MCF 10A (cell line): Measurements from ENCODE around the gene CCDC78. TPM values are rescaled to one million over a fixed set of nuclear protein-coding genes. Genes with fewer than 3 reads are reported as not detected.
"Not testable (repeated sequence)": the region's sequence is repeated elsewhere in the genome, so short reads cannot be mapped to it uniquely, and the experiment has no call there.

Experiments
- BruUV-seq: library from RNA; stranded (reverse); fragments of 400-500 nt; replicated peaks from 2 replicates; lab custom pipeline; 2021; lab: Mats Ljungman, UMichigan
- CTCF ChIA-PET: fragments of 300-600 bp; sonication (Branson Sonifier 250); formaldehyde crosslinking; extraction: SDS; loops from one replicate; lab custom pipeline; 2021; ENCODE audit warnings: antibody characterized with exemption, inconsistent platforms; lab: Yijun Ruan, JAX
- POLR2A ChIA-PET: fragments of 300-600, 350-650 bp; sonication (Branson Sonifier 250); formaldehyde crosslinking; extraction: SDS; loops from one replicate; lab custom pipeline; 2020; ENCODE audit warnings: antibody characterized with exemption, inconsistent platforms; lab: Yijun Ruan, JAX
- DNase-seq: peaks from one replicate; pipeline ENCODE4 v3.0.0-alpha.2; 2018; ENCODE audit not compliant: unreplicated experiment
- H3K27ac Mint-ChIP-seq: one replicate; pipeline ENCODE4 v1.8.0; 2022; ENCODE audit warnings: mild to moderate bottlenecking, low read depth, mixed read lengths; ENCODE audit not compliant: unreplicated experiment
- H3K27me3 Mint-ChIP-seq: one replicate; pipeline ENCODE4 v1.8.0; 2022; ENCODE audit warnings: mixed read lengths; ENCODE audit not compliant: insufficient read depth, unreplicated experiment
- H3K36me3 Mint-ChIP-seq: one replicate; pipeline ENCODE4 v1.8.0; 2022; ENCODE audit warnings: mild to moderate bottlenecking, moderate library complexity, mixed read lengths; ENCODE audit not compliant: insufficient read depth, unreplicated experiment
- H3K4me1 Mint-ChIP-seq: one replicate; pipeline ENCODE4 v1.8.0; 2022; ENCODE audit warnings: mixed read lengths; ENCODE audit not compliant: insufficient read depth, unreplicated experiment
- H3K4me3 Mint-ChIP-seq: one replicate; pipeline ENCODE4 v1.8.0; 2022; ENCODE audit warnings: mild to moderate bottlenecking, moderate library complexity, mixed read lengths; ENCODE audit not compliant: unreplicated experiment
- H3K9me3 Mint-ChIP-seq: one replicate; pipeline ENCODE4 v1.8.0; 2022; ENCODE audit warnings: mixed read lengths; ENCODE audit not compliant: unreplicated experiment
- CTCF ChIP-seq: fragments of 200-600 bp; IDR thresholded peaks from one replicate; pipeline ENCODE4 v1.8.0; 2022; ENCODE audit warnings: antibody characterized with exemption, mild to moderate bottlenecking; ENCODE audit not compliant: unreplicated experiment
- intact Hi-C: fragments of 100-400 bp; cut with micrococcal nuclease; formaldehyde crosslinking; loops from 2 replicates; pipeline ENCODE4 v1.14.1; 2022
- total RNA-seq: library from RNA; stranded (reverse); gene quantifications from 2 replicates; pipeline ENCODE4 v1.2.3, GENCODE V29; 2022

Gene CCDC78
- total RNA-seq, 1 experiment from 2014 or later = 6.0 TPM

GRCh38 chr16:747978-748746 lies 21.9 kb upstream of the CCDC78 start:
- ChIA-PET POLR2A (interaction anchor here (0.7 to 2.9 kb wide), 8 partner anchors 7 to 42 kb away, joined by 3 to 26 read pairs (median 4); partner anchors contain the start of genes ANTKMT, CIAO3 and MSLN), CTCF (interaction anchor here (0.6 to 3.7 kb wide), 5 partner anchors 28 to 338 kb away, joined by 3 to 19 read pairs (median 4); partner anchors contain the start of gene ANTKMT)
- H3K9me3 Mint-ChIP-seq = no peaks in the 10 kb centered on the region
- H3K27ac Mint-ChIP-seq = no peak overlapping the region
- no TSS peak for BruUV-seq
- no peak overlapping the region for H3K4me3 Mint-ChIP-seq
- intact Hi-C loops = no loop called here
- no peak for DNase-seq
- TF ChIP-seq CTCF = no peak
- no peaks in the 10 kb centered on the region for H3K36me3 Mint-ChIP-seq
- no peaks in the 10 kb centered on the region for H3K4me1 Mint-ChIP-seq
- H3K27me3 Mint-ChIP-seq = no peaks in the 10 kb centered on the region

DNA sequence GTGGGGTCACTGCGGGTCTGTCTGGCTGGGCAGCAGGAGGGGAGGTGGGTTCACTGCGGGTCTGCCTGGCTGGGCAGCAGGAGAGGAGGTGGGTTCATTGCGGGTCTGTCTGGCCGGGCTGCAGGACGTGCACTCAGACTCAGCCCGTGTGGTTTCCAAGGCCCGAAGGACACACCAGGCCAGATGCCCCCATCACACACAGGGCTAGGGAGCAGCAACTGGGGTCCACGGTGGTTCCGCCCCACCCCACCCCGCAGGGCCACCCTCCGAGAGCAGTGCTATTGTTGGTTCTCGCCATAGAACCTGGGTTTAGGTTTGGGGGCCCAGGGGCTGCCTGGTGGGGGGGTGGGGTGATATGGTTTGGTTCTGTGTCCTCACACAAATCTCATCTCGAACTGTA lies 20.4 kb upstream of the CCDC78 start:
- H3K27me3 Mint-ChIP-seq = no peaks in the 10 kb centered on the region
- no peak for DNase-seq
- intact Hi-C loops = no loop called here
- POLR2A ChIA-PET = no interaction called here
- H3K4me3 Mint-ChIP-seq = no peak overlapping the region
- no peak overlapping the region for H3K27ac Mint-ChIP-seq
- TF ChIP-seq CTCF = no peak
- H3K36me3 Mint-ChIP-seq = no peaks in the 10 kb centered on the region
- no TSS peak for BruUV-seq
- CTCF ChIA-PET = interaction anchor here (0.7 to 3.7 kb wide), 3 partner anchors 8 to 308 kb away, joined by 3 to 19 read pairs (median 6); no protein-coding TSS in a partner anchor
- H3K4me1 Mint-ChIP-seq = no peaks in the 10 kb centered on the region
- no peaks in the 10 kb centered on the region for H3K9me3 Mint-ChIP-seq

- no peaks in the 10 kb centered on the region for H3K9me3 Mint-ChIP-seq
- CTCF ChIA-PET = interaction anchor here (0.6 to 4.0 kb wide), 6 partner anchors 11 to 42 kb away, joined by 3 to 32 read pairs (median 5); partner anchors contain the start of genes CHTF18, HAGHL, MSLN and RPUSD1
- no peaks in the 10 kb centered on the region for H3K4me1 Mint-ChIP-seq
- H3K4me3 Mint-ChIP-seq = no peak overlapping the region
- no peaks in the 10 kb centered on the region for H3K36me3 Mint-ChIP-seq
- no peak overlapping the region for H3K27ac Mint-ChIP-seq
- POLR2A ChIA-PET = interaction anchor here (0.9 to 1.5 kb wide), 2 partner anchors 14 to 38 kb away, joined by 3 read pairs; no protein-coding TSS in a partner anchor
- H3K27me3 Mint-ChIP-seq = no peaks in the 10 kb centered on the region
- TF ChIP-seq CTCF = peak; percentile 61
- no peak for DNase-seq
- no TSS peak for BruUV-seq
- intact Hi-C loops = loop anchor here (1.0 kb wide), 1 partner anchor 40 kb away; no protein-coding TSS in a partner anchor
These were observed 19.5 kb upstream of the CCDC78 start for GRCh38 chr16:745739-746138.

- ChIA-PET CTCF (interaction anchor here (0.6 to 4.0 kb wide), 6 partner anchors 11 to 313 kb away, joined by 3 to 32 read pairs (median 4); no protein-coding TSS in a partner anchor), POLR2A (interaction anchor here (1.0 kb wide), 1 partner anchor 42 kb away, joined by 3 read pairs; no protein-coding TSS in a partner anchor)
- BruUV-seq = no TSS peak
- no peak for DNase-seq
- Mint-ChIP-seq H3K27me3 (no peaks in the 10 kb centered on the region), H3K27ac (no peak overlapping the region), H3K4me1 (no peaks in the 10 kb centered on the region), H3K9me3 (no peaks in the 10 kb centered on the region), H3K36me3 (peaks cover 9% of the 10 kb centered on the region), H3K4me3 (no peak overlapping the region)
- no peak for TF ChIP-seq CTCF
- intact Hi-C loops = no loop called here
These were observed 17.7 kb upstream of the CCDC78 start for GRCh38 chr16:743794-744500.

DNA sequence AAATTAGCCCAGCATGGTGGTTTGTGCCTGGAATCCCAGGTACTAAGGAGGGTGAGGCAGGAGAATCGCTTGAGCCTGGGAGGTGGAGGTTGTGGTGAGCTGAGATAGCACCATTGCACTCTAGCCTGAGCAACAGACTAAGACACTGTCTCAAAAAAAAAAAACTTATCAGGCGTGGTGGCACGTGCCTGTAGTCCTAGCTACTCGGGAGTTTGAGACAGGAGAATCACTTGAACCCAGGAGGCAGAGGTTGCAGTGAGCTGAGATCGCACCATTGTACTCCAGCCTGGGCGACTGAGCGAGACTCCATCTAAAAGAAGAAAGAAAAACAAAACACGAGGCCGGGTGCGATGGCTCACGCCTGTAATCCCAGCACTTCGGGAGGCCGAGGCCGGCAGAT lies 16.7 kb upstream of the CCDC78 start:
- H3K4me3 Mint-ChIP-seq, POLR2A ChIA-PET, BruUV-seq, H3K27me3 Mint-ChIP-seq, H3K9me3 Mint-ChIP-seq, DNase-seq, intact Hi-C loops, H3K4me1 Mint-ChIP-seq: not testable (repeated sequence)
- H3K36me3 Mint-ChIP-seq = peaks cover 14% of the 10 kb centered on the region
- H3K27ac Mint-ChIP-seq = peak overlapping the region; percentile 54
- CTCF ChIA-PET = interaction anchor here (0.6 to 4.0 kb wide), 5 partner anchors 9 to 360 kb away, joined by 3 to 32 read pairs (median 3); no protein-coding TSS in a partner anchor
